Renal cortex interstitium (tissue), 15 donors: Measurements from ENCODE around the gene GNL3L. TPM values are rescaled to one million over a fixed set of nuclear protein-coding genes. Genes with fewer than 3 reads are reported as not detected.
A peak's percentile ranks its signal among the peaks of the same experiment; 100 is the strongest.
"Not testable (repeated sequence)": the region's sequence is repeated elsewhere in the genome, so short reads cannot be mapped to it uniquely, and the experiment has no call there.

ENCODE experiments used
- DNase-seq, 11 donors: peaks; one replicate each; pipeline ENCODE4 v3.0.0-alpha.2; 2013; ENCODE audit warnings: low read depth in 9 of 11, low spot score in 4 of 11; ENCODE audit errors: extremely low read depth in 1 of 11
- long read RNA-seq, 16 experiments: transcript quantifications; one replicate each; lab custom pipeline, GENCODE V29; 2026
- polyA plus RNA-seq, 3 donors: library from polyadenylated mRNA; unstranded; fragments of 120-200 nt; gene quantifications; one replicate each; pipeline ENCODE4 v1.2.1, GENCODE V29; 2013; ENCODE audit not compliant: insufficient read length in 3 of 3

GNL3L gene
- 10 to 100 TPM; 18.8 to 19.7 (median 19.0) TPM for polyA plus RNA-seq
- long read RNA-seq, donor 1 = 0 reads
- long read RNA-seq, donor 2 = 0 reads
- long read RNA-seq, donor 3, partial matches to known transcripts = 14 of 14 reads
- long read RNA-seq, donor 3, other reads (novel, unspliced or antisense) = 0 of 14 reads
- long read RNA-seq, donor 4, partial matches to known transcripts = 7 of 8 reads
- long read RNA-seq, donor 4, other reads (novel, unspliced or antisense) = 0 of 8 reads
- long read RNA-seq, donor 5 = 0 reads
- long read RNA-seq, donor 6 = 0 reads
- long read RNA-seq, donor 7, partial matches to known transcripts = 0 of 1 reads
- long read RNA-seq, donor 7, other reads (novel, unspliced or antisense) = 0 of 1 reads
- long read RNA-seq, donor 8, partial matches to known transcripts = 18 of 19 reads
- long read RNA-seq, donor 8, other reads (novel, unspliced or antisense) = 0 of 19 reads
- long read RNA-seq, donor 9 = 0 reads
- long read RNA-seq, donor 10, partial matches to known transcripts = 20 of 21 reads
- long read RNA-seq, donor 10, other reads (novel, unspliced or antisense) = 0 of 21 reads
- long read RNA-seq, donor 11, partial matches to known transcripts = 0 of 2 reads
- long read RNA-seq, donor 11, other reads (novel, unspliced or antisense) = 0 of 2 reads
- long read RNA-seq, donor 12 = 0 reads
- long read RNA-seq, donor 13, partial matches to known transcripts = 0 of 2 reads
- long read RNA-seq, donor 13, other reads (novel, unspliced or antisense) = 0 of 2 reads
- long read RNA-seq, donor 14 = 0 reads
- long read RNA-seq, donor 15 = 0 reads
- long read RNA-seq, donor 16, partial matches to known transcripts = 0 of 1 reads
- long read RNA-seq, donor 16, other reads (novel, unspliced or antisense) = 0 of 1 reads

DNA sequence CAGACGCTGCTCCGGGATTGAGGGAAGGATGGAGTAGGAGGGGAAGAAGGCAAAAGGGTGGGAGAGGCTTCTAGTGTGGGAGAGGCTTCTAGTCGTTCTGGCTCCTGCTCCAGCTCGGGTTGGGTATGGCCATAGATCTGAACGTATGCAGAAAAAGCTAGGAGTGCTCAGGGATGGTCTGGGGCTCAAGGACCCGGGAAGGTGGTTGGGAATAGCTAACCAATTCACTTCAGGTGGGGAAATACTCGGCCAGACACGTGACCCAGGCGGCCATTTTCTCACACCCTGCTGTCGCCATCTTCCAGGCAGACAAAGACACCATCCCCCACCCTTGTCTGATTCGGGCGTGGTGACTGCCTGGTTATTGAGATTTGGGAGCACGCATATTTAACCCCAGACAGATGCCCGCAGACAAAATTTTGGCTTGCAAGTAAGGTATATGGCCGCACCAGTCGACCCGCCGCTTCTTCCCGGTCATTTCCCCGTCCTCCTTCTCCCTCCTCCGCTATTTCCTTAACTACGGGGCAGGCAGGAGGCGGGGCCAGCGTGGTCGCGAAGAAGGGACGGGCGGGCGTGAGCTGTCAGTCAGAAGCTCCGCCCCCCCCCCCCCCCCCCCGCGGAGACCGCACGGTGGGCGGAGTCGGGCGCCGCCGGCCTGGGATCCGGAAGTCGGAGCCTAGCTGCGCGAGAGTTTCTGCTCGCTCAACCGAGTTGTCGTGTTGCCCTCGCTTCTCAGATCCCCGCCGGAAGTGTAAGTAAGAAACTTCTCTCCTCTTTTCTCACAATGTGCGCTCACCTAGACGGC lies at the start of gene GNL3L:
TSS of gene GNL3L (plus strand) at position 668 of the 805 bp plus-strand sequence. CDS start 2,348 bp downstream, outside the sequence.
- peak; percentile 51 to 80 (median 73) for DNase-seq

GRCh38 chrX:54482839-54483593 lies 47.0 kb upstream of the GNL3L start:
- no peak for DNase-seq

DNA sequence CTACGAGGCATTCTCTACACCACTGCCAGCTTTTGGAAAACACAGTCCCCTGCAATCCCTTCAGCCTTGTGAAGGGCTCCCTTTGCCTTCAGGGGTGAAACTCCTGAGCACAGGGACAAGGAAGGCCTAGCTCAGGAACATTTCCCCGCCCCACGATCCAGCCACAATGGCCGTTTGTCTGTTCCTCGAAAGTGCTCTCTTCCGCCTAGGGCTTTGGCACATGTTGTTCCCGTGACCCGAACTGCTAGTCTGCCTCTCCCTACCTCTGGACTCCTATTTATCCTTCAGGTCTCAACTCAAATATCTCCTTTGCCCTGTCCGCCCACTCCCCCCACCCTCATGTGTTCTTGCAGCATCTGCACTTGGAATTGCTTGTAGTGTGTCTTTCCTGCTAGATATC lies 46.1 kb upstream of the GNL3L start:
- DNase-seq = no peak

- no peak for DNase-seq
These were observed 45.4 kb upstream of the GNL3L start for GRCh38 chrX:54484666-54485065.

- DNase-seq = not testable (repeated sequence)
These were observed 40.2 kb upstream of the GNL3L start for GRCh38 chrX:54489819-54490218.

GRCh38 chrX:54492340-54492739 lies 37.7 kb upstream of the GNL3L start:
- no peak for DNase-seq

- DNase-seq = no peak
These were observed 35.6 kb upstream of the GNL3L start for GRCh38 chrX:54494166-54494988.

- no peak for DNase-seq
These were observed 34.8 kb upstream of the GNL3L start for GRCh38 chrX:54494989-54495813.

DNA sequence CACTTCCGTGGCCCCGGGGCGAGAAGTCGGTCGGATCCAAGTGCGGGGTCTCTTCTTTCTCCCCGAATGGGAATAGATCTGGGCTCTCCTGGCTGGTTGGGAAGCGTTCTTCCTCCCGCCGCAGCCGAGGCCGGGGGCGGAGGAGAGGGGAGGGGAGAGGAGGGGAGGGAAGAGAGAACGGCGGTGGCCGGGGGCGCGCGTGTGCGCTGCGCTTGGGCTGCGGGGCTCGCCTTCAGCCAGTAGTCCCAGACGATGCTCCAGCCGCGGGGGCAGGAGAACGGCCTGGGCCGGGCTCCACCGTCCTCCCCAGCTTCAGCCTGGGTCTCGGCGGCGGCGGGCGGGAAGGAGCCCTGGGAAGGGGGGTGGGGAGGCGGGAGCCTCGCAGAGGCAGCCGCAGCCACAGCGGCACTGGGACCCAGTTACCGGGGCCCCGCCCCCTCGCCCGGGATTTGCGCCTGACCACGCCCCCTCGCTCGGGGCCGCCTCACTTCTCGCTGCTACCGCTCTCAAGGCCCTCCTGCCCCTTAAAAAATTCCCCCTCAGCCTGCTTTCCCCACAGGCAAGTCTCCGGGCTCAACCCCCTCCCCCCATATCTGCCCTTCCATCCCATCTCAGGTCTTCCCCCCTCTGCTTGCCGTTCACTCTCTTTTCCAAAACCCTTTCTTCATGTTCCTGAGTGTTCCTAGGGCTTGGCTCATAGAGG lies 34.1 kb upstream of the GNL3L start, which contains the start of gene FGD1:
TSS of gene FGD1 (minus strand) at position 421 of the 703 bp plus-strand sequence. CDS start 802 bp downstream, outside the sequence.
- DNase-seq = peak in 6 of 11 donors; percentile 43 to 55 (median 54)

DNA sequence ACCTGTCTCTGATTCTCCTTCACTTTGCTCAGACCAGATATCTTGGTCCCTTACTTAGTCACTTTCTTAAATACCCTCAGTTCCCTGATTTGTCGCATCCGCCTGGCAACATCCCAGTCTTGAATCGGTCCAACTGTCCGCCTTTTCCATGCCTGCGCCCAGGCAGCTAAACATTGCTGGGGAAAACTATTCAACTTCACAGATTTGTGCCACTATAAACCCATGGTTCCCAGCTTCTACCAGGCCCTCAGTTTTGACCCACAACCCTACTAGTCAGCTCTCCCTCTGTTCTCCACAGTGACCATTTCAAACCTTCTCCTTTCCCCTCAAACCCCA lies 33.5 kb upstream of the GNL3L start:
- DNase-seq = no peak

DNA sequence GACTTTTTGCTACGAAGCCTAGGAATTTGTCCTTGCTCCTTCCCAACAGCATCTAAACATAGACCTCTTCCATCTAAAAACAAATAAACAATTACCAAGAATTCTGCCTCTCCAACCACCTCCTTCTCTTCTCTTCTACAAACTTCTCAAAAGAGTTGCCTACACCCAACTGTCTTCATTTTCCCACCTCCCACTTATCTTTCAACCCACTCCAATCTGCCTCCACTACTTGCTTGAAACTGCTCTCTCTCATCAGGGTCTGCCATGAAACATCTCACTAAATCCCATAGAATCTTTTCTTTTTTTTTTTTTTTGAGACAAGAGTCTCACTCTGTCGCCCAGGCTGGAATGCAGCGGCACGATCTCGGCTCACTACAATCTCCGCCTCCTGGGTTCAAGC lies 33.1 kb upstream of the GNL3L start:
- no peak for DNase-seq

GRCh38 chrX:54509400-54509799 lies 20.6 kb upstream of the GNL3L start:
- DNase-seq = peak in 7 of 11 donors; percentile 44 to 74 (median 55)

DNA sequence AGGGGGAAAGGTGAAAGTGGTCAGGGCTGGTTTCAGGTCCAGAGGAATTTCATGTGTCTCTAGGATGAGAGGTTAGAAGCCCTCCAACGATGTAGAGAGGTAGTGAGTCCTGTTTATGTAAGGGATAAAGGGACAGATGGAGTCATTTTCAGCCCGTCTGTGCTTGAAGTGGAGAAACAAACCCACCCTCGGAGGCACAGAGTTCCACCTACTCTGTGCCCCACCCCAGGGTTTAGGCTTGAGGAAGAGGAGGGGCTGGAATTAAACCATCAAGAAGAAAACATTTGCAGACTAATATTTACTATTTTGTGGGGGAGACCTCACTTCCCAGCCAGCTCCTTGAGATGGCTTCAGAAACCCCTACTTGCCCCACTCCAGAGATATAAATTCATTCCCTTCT lies 868 bp upstream of the GNL3L start:
- no peak for DNase-seq

- no peak for DNase-seq
These were observed 410 bp downstream of the GNL3L start for GRCh38 chrX:54530357-54530900.

DNA sequence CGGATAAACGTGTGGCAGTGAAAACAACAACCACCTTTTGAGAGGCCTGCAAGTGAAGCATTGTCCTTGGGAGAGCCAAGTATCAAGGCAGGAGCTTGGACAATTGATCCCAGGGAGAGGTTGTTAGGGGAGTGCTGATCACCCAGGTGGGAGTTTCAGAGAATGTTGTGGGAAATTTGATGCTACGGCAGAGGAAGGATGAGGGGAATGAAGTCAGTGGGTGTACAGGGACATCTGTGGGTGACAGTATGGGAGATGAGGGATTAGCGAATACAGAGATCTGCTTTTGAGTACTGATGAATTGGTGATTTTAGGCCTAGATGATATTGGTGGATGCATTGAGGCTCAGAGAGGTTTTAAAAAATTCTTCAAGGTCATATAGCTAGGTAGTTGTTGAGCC lies 4.3 kb downstream of the GNL3L start:
- DNase-seq = no peak

DNA sequence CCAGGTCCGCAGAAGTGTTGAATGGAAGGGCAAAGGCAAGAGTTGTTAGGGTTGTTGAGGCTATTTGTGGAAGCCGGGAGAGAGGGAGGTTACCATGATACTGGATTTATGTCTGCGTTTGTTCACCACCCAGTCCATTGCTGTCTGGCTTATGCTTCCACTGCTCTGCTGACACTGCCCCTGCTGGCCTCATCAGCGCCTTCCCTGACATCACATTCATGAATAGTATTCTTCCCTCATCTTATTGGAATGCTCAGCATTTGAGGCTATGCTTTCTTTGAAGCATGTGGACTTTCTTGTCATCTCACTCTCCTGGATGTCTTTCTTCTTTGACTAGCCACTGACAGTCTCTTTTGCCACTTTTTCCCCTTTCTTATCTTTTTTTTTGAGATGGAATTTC lies 10.3 kb downstream of the GNL3L start:
- no peak for DNase-seq
